ENCODE results near the gene CSRP2.

DNA sequence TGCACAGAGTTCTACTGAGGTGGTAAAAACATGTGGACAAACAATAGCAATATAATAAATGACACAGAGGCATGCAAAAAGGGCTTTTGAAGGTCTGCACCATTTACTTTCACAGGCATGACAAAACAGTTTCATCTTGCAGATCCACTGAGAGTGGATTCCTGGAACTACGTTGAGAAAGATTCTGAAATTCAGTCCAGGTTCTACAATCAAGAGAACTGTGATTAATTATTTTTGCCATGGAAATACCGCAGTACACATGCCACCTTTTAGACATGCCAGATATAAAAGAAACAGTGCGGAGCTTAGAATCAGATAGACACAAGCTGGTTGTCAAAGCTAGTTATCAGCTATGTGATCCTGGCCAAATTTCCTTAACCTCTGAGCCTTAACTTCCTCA, 4.8 kb downstream of the CSRP2 start:
- TF ChIP-seq ZNF121 (CRISPR knock-in tag; IDR thresholded peaks at IDR 0.05) (no peak), WIZ (CRISPR knock-in tag; IDR thresholded peaks at IDR 0.05) (no peak), CTCF (CRISPR knock-in tag; IDR thresholded peaks at IDR 0.05) (no peak), ZNF616 (CRISPR knock-in tag; IDR thresholded peaks at IDR 0.05; ENCODE audit: low read depth) (no peak)

Data from HepG2 (cell line).